ENCODE measurements around the gene OVOL3.

The OVOL3 gene

DNA sequence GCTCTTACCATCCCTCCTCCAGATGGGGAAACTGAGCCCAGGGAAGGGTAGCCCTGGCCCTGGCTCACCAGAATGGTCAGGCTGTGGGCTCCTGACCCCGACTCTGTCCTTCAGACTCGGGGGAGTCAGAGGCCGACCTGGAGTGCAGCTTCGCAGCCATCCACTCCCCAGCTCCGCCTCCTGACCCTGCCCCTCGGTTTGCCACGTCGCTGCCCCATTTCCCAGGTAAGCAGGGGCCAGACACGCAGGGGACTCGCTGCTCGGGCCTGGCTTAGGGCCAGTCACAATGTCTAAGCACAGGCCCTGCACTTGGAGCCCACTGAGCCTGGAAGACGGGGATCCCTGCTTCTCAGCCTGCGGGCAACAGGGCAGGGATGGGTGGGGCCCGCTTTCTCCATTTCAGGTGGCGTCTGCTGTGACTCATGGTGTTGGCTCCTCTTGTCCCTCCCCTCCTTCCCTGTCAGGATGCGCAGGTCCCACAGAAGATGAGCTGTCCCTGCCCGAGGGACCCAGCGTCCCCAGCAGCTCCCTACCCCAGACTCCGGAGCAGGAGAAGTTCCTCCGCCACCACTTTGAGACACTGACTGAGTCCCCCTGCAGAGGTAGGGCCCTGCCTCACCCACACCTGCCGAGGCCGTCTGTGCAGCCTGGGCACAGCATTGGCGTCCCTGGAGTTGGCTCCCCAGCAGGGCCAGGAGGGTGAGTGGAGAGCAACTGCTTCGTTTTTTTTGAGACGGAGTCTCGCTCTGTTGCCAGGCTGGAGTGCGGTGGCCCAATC, 9.2 kb upstream of the OVOL3 start:
- Histone ChIP-seq H3K4me1 (ENCODE audit: control insufficient read depth in 1 of 2, insufficient read depth in 1 of 2, low read depth in 1 of 2, low read length in 1 of 2) (peaks cover 0 to 3% of the 10 kb centered on the region in 2 experiments), H3K4me3 (ENCODE audit: low read depth in 1 of 2, low read length in 1 of 2) (no peak overlapping the region), H3K36me3 (peaks cover 78% of the 10 kb centered on the region), H3K9me3 (no peaks in the 10 kb centered on the region), H3K27ac (no peak overlapping the region), H3K27me3 (no peaks in the 10 kb centered on the region)
- TF ChIP-seq, protein P1, sequence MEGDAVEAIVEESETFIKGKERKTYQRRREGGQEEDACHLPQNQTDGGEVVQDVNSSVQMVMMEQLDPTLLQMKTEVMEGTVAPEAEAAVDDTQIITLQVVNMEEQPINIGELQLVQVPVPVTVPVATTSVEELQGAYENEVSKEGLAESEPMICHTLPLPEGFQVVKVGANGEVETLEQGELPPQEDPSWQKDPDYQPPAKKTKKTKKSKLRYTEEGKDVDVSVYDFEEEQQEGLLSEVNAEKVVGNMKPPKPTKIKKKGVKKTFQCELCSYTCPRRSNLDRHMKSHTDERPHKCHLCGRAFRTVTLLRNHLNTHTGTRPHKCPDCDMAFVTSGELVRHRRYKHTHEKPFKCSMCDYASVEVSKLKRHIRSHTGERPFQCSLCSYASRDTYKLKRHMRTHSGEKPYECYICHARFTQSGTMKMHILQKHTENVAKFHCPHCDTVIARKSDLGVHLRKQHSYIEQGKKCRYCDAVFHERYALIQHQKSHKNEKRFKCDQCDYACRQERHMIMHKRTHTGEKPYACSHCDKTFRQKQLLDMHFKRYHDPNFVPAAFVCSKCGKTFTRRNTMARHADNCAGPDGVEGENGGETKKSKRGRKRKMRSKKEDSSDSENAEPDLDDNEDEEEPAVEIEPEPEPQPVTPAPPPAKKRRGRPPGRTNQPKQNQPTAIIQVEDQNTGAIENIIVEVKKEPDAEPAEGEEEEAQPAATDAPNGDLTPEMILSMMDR (IDR thresholded peaks at IDR 0.05) = no peak

DNA sequence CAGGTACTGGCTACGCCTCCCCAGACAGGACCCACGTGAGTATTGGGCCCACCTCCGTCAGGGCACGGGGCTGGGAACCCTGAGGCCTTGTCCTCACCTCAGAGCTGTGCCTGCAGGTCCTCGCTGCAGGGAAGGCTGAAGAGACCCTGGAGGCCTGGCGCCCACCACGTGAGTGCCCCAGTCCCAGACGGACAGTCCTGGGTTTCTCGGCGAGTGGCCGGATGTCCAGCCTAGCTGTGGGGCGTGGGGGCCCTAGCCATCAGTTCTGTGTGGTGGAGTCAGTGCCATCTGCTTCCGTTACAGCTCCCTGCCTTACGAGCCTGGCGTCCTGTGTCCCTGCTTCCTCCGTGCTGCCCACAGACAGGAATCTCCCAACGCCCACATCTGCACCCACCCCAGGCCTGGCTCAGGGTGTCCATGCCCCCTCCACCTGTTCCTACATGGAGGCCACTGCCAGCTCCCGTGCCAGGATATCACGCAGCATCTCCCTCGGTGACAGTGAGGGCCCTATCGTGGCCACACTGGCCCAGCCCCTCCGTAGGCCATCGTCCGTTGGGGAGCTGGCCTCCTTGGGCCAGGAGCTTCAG, 7.8 kb upstream of the OVOL3 start:
- peaks cover 0 to 10% of the 10 kb centered on the region in 2 experiments for H3K4me1 ChIP-seq (ENCODE audit: control insufficient read depth in 1 of 2, insufficient read depth in 1 of 2, low read depth in 1 of 2, low read length in 1 of 2)
- no peaks in the 10 kb centered on the region for H3K27me3 ChIP-seq
- H3K36me3 ChIP-seq = peaks cover 72% of the 10 kb centered on the region
- no peak overlapping the region for H3K4me3 ChIP-seq (ENCODE audit: low read depth in 1 of 2, low read length in 1 of 2)
- no peak overlapping the region for H3K27ac ChIP-seq
- TF ChIP-seq, protein P1 (IDR thresholded peaks at IDR 0.05) = no peak
- no peaks in the 10 kb centered on the region for H3K9me3 ChIP-seq

DNA sequence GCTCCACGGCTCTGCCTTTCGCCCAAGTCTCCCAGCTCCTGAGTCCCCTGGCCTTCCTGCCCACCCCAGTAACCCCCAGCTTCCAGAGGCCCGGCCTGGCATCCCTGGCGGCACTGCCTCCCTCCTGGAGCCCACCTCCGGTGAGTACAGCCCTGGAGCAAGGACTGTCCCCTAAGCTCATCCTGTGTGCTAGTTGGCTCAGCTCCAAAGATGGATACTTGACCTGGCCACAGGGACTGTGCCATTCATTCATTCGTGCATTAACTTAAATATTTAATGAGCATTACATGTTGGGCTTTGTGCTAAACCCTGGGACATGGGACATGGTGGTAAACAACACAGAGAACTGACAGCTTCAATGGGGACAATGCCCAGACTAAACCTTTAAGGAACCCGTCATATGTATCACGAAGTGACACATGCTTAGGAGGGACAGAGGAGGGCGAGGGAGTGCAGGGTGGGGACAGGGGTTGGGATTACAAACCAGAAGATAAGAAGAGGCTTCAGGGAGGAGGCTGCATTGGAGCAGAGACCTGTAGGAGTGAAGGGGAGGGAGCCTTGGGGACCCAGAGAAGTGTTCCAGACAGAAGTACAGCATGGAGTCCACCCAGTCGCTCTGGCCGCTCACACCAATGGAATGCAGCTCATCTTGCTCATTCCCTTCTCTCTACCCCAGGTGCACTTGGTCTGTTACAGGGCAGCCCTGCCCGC, 6.9 kb upstream of the OVOL3 start:
- H3K27me3 ChIP-seq = no peaks in the 10 kb centered on the region
- TF ChIP-seq, protein P1 (IDR thresholded peaks at IDR 0.05) = no peak
- peaks cover 0 to 10% of the 10 kb centered on the region in 2 experiments for H3K4me1 ChIP-seq (ENCODE audit: control insufficient read depth in 1 of 2, insufficient read depth in 1 of 2, low read depth in 1 of 2, low read length in 1 of 2)
- H3K27ac ChIP-seq = no peak overlapping the region
- peaks cover 67% of the 10 kb centered on the region for H3K36me3 ChIP-seq
- no peak overlapping the region for H3K4me3 ChIP-seq (ENCODE audit: low read depth in 1 of 2, low read length in 1 of 2)
- H3K9me3 ChIP-seq = no peaks in the 10 kb centered on the region

DNA sequence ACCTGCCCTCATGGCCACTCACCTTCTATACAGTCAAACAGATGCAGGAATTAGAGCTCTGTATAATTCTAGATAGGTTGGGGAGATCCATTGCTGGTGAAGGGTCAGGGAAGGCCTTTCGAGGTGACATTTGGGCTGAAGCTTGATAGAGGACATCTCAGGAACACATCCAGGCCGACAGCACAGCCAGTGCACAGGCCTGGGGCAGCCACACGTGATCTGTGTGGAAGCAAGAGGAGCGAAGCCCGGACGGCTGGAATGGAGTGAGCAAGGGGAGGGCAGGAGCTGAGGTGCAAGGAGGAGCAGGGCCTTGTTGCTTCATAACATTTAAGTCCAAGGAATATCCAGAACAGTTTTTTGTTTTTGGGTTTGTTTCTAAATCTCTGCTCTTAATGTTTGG, 4.5 kb upstream of the OVOL3 start:
- H3K27ac ChIP-seq = no peak overlapping the region
- peaks cover 0 to 10% of the 10 kb centered on the region in 2 experiments for H3K4me1 ChIP-seq (ENCODE audit: control insufficient read depth in 1 of 2, insufficient read depth in 1 of 2, low read depth in 1 of 2, low read length in 1 of 2)
- H3K36me3 ChIP-seq = peaks cover 47% of the 10 kb centered on the region
- no peaks in the 10 kb centered on the region for H3K27me3 ChIP-seq
- TF ChIP-seq, protein P1 (IDR thresholded peaks at IDR 0.05) = no peak
- no peaks in the 10 kb centered on the region for H3K9me3 ChIP-seq
- no peak overlapping the region for H3K4me3 ChIP-seq (ENCODE audit: low read depth in 1 of 2, low read length in 1 of 2)

DNA sequence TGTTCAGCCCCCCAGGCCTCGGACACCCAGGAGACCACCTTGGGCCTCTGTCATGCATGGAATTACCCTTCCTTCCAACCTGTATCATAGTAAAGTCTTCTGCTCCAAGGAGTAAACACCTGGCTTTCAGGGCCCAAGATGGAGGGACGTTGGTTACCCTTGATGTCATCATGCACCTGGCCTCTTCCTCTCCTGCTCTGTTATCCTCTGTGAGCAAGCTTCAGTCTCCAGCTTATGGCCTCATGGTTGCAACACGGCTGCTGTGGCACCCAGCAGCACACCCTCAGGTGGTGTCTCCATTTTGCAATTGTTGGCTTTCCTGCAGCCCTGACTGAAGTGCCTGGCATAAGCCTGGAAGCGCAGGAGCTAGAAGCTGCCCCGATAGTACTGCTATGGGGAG, 4.0 kb upstream of the OVOL3 start:
- Histone ChIP-seq H3K4me3 (ENCODE audit: low read depth in 1 of 2, low read length in 1 of 2) (no peak overlapping the region), H3K4me1 (ENCODE audit: control insufficient read depth in 1 of 2, insufficient read depth in 1 of 2, low read depth in 1 of 2, low read length in 1 of 2) (peaks cover 0 to 10% of the 10 kb centered on the region in 2 experiments), H3K27me3 (no peaks in the 10 kb centered on the region), H3K36me3 (peaks cover 45% of the 10 kb centered on the region), H3K9me3 (no peaks in the 10 kb centered on the region), H3K27ac (no peak overlapping the region)
- TF ChIP-seq, protein P1 (IDR thresholded peaks at IDR 0.05) = no peak
